H1 (cell line): Measurements from ENCODE around the gene PPP1CA. TPM values are rescaled to one million over a fixed set of nuclear protein-coding genes. Genes with fewer than 3 reads are reported as not detected.

ENCODE experiments used
- ASH2L ChIP-seq: fragments of 200-600, 300-600 bp; sonication (generic); IDR thresholded peaks from one replicate; pipeline ENCODE4 v1.7.1; 2017; ENCODE audit warnings: low read length
- ATF2 ChIP-seq: IDR thresholded peaks from 2 replicates; pipeline ENCODE4 v1.6.1; 2012; ENCODE audit warnings: low read length, inconsistent platforms
- BACH1 ChIP-seq: IDR thresholded peaks from 2 replicates; pipeline ENCODE4 v1.6.1; 2012; ENCODE audit warnings: low read length, improper control_type of control experiment
- BCL11A ChIP-seq, 2 experiments: IDR thresholded peaks; one replicate each; pipeline ENCODE4 v1.6.1; 2011; ENCODE audit warnings: low read depth in 2 of 2, low read length in 2 of 2, mild to moderate bottlenecking in 2 of 2
- BRCA1 ChIP-seq: IDR thresholded peaks from 2 replicates; pipeline ENCODE4 v1.6.1; 2012; ENCODE audit warnings: low read depth, low read length, improper control_type of control experiment
- CEBPB ChIP-seq: IDR thresholded peaks from 2 replicates; pipeline ENCODE4 v1.6.1; 2012; ENCODE audit warnings: low read depth, low read length
- CHD1 ChIP-seq: IDR thresholded peaks from 2 replicates; pipeline ENCODE4 v1.6.1; 2012; ENCODE audit warnings: low read depth, low read length, improper control_type of control experiment
- E2F6 ChIP-seq: IDR thresholded peaks from 2 replicates; pipeline ENCODE4 v1.6.1; 2012; ENCODE audit warnings: inconsistent platforms
- EGR1 ChIP-seq: IDR thresholded peaks from 2 replicates; pipeline ENCODE4 v1.6.1; 2011; ENCODE audit warnings: low read depth, low read length, borderline replicate concordance
- EZH2 ChIP-seq: fragments of 200-600 bp; sonication (generic); IDR thresholded peaks from 2 replicates; pipeline ENCODE4 v1.7.1; 2012; ENCODE audit warnings: low read depth, mild to moderate bottlenecking, moderate library complexity, low read length, inconsistent platforms; ENCODE audit not compliant: severe bottlenecking
- GTF2F1 ChIP-seq: IDR thresholded peaks from 2 replicates; pipeline ENCODE4 v1.6.1; 2012; ENCODE audit warnings: low read depth, low read length, improper control_type of control experiment, borderline replicate concordance
- HDAC6 ChIP-seq: IDR thresholded peaks from one replicate; pipeline ENCODE4 v1.7.1; 2012; ENCODE audit warnings: low read depth, mild to moderate bottlenecking, inconsistent platforms, low read length, moderate library complexity
- JUND ChIP-seq: IDR thresholded peaks from 2 replicates; pipeline ENCODE4 v1.6.1; 2011; ENCODE audit warnings: mild to moderate bottlenecking, improper control_type of control experiment, low read length
- KDM1A ChIP-seq: fragments of 200-600, 300-600 bp; sonication (generic); IDR thresholded peaks from 2 replicates; pipeline ENCODE4 v1.7.1; 2016; ENCODE audit warnings: mild to moderate bottlenecking, low read length, borderline replicate concordance
- NANOG ChIP-seq: IDR thresholded peaks from 2 replicates; pipeline ENCODE4 v1.6.1; 2011; ENCODE audit warnings: low read length, low read depth, mild to moderate bottlenecking, inconsistent platforms; ENCODE audit not compliant: insufficient read depth, poor library complexity, severe bottlenecking
- PHF8 ChIP-seq: fragments of 200-600 bp; sonication (generic); conservative IDR thresholded peaks from 2 replicates; pipeline ENCODE4 v1.7.1; 2012; ENCODE audit warnings: low read depth, mild to moderate bottlenecking, inconsistent platforms, low read length, moderate library complexity
- POLR2A ChIP-seq, 2 experiments: IDR thresholded peaks; 1 replicate in 1 of 2; 2 replicates in 1 of 2; pipeline ENCODE4 v1.6.1; 2011; ENCODE audit warnings: low read depth in 2 of 2, low read length in 2 of 2, mild to moderate bottlenecking in 2 of 2; ENCODE audit errors: control extremely low read depth in 1 of 2
- POLR2AphosphoS5 ChIP-seq: IDR thresholded peaks from 2 replicates; pipeline ENCODE4 v1.6.1; 2011; ENCODE audit warnings: low read depth, low read length
- POU5F1 ChIP-seq: IDR thresholded peaks from 2 replicates; pipeline ENCODE4 v1.6.1; 2011; ENCODE audit warnings: low read depth, mild to moderate bottlenecking, low read length, moderate library complexity
- RNF2 ChIP-seq: fragments of 200-900, 300-1000 bp; sonication (generic); IDR thresholded peaks from 2 replicates; pipeline ENCODE4 v1.7.1; 2016; ENCODE audit warnings: borderline replicate concordance, low read depth, mild to moderate bottlenecking, antibody characterized with exemption, low read length; ENCODE audit not compliant: poor library complexity, severe bottlenecking; ENCODE audit errors: missing control alignments
- SIN3A ChIP-seq, 2 experiments: IDR thresholded peaks in 1 of 2; conservative IDR thresholded peaks in 1 of 2; 2 replicates each; pipeline ENCODE4 v1.6.1; 2011 to 2012; ENCODE audit warnings: low read length in 2 of 2, improper control_type of control experiment in 1 of 2, low read depth in 1 of 2, mild to moderate bottlenecking in 1 of 2
- SP2 ChIP-seq: IDR thresholded peaks from 2 replicates; pipeline ENCODE4 v1.6.1; 2012; ENCODE audit warnings: mild to moderate bottlenecking, low read length, inconsistent platforms
- polyA plus RNA-seq, 7 experiments: library from polyadenylated mRNA; depleted of rRNA in 3 of 7; stranded (reverse) in 5 of 7; unstranded in 2 of 7; fragments of >200 nt in 5 of 7; fragments of 200-250 nt in 2 of 7; gene quantifications; 1 replicate in 5 of 7; 2 replicates in 1 of 7; 4 replicates in 1 of 7; pipeline versions ENCODE4 v1.2.1 to v1.2.3, GENCODE V29; 2011 to 2013; ENCODE audit warnings: missing spikeins in 2 of 7, mixed read lengths in 2 of 7
- total RNA-seq: library from RNA; stranded (reverse); fragmentation: NEBNext Ultra II Directional; extraction: Animal tissue kit (Norgen Biotek cat#: 25700); gene quantifications from 2 replicates; pipeline ENCODE4 v1.2.1, GENCODE V29; 2021

Gene PPP1CA
- total and polyA plus RNA-seq, 2 of the 8 experiments (the other 6 are each of a cell fraction or from before 2014, with no cell fraction given): 198 to 359 TPM

DNA sequence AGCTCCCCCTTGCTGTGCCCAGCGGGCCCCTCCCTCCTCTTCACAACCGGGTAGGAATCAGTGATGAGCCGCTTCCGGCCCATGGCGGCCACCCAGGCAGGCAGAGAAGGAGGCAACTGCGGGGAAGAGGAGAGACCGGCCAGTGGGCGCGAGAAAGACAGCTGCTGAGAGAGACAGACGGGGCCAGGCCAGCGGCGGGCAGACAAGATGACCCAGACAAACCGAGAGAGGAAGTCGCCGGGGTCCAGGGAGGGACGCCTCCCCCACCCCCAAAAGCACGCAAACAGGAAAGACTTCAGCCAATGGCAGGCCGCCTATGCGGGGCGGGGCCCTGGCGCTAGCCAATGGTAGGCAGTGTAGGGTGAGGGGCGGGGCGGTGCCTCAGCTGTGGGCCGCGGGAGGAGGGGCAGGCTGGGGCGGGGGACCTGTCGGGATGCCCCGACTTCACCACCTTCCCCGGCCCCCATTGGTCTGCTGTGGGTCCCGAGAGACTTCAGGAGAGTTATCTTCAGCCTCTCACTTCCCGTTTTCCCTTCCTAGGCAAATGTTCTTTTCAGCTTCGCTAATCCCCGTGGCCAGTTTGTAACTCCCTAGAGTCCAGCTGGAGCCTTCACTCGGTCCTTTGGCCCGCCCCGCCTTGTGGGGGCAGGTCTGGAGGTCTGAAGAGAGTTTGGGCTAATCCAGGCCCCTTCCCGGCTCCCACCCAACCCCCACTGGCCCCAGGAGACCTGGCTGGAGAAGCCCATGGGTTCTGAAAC lies 48.2 kb downstream of the PPP1CA start, which contains the start of gene POLD4 (continued):
- TF ChIP-seq GTF2F1 (no peak), HDAC6 (no peak), KDM1A (no peak), POLR2A (IDR thresholded peaks at IDR 0.05; ENCODE audit: control extremely low read depth in 1 of 2, low read depth in 2 of 2, low read length in 2 of 2) (peak in 1 of 2 experiments; percentile 64; a peak in 2 of 3 replicates), NANOG (peak; percentile 1), BRCA1 (peak; percentile 51), BACH1 (no peak), ATF2 (no peak), PHF8 (no peak; the same call in 1 of the 2 replicates), ASH2L (peak; percentile 54), EZH2 (no peak), RNF2 (no peak), CHD1 (no peak), SP2 (no peak), EGR1 (no peak), SIN3A (conservative IDR thresholded peaks at IDR 0.05 in 1 of 2, IDR thresholded peaks at IDR 0.05 in 1 of 2; ENCODE audit: low read depth in 1 of 2, low read length in 2 of 2) (peak in 1 of 2 experiments; percentile 20; a peak in 2 of 4 replicates), E2F6 (no peak), POLR2AphosphoS5 (no peak), JUND (no peak), POU5F1 (no peak), BCL11A (IDR thresholded peaks at IDR 0.05; ENCODE audit: low read depth in 2 of 2, low read length in 2 of 2) (no peak), CEBPB (no peak)
